Activated CD4-positive, CD25-positive, alpha-beta regulatory T cell treated with anti-CD3 and anti-CD28 coated beads, Interleukin-2, amount 50 U/mL, for 72 hours (primary cell): ENCODE results near the gene MTMR10.

ENCODE experiments used
- DNase-seq: peaks from one replicate; pipeline ENCODE4 v3.0.0; 2021

Gene MTMR10

DNA sequence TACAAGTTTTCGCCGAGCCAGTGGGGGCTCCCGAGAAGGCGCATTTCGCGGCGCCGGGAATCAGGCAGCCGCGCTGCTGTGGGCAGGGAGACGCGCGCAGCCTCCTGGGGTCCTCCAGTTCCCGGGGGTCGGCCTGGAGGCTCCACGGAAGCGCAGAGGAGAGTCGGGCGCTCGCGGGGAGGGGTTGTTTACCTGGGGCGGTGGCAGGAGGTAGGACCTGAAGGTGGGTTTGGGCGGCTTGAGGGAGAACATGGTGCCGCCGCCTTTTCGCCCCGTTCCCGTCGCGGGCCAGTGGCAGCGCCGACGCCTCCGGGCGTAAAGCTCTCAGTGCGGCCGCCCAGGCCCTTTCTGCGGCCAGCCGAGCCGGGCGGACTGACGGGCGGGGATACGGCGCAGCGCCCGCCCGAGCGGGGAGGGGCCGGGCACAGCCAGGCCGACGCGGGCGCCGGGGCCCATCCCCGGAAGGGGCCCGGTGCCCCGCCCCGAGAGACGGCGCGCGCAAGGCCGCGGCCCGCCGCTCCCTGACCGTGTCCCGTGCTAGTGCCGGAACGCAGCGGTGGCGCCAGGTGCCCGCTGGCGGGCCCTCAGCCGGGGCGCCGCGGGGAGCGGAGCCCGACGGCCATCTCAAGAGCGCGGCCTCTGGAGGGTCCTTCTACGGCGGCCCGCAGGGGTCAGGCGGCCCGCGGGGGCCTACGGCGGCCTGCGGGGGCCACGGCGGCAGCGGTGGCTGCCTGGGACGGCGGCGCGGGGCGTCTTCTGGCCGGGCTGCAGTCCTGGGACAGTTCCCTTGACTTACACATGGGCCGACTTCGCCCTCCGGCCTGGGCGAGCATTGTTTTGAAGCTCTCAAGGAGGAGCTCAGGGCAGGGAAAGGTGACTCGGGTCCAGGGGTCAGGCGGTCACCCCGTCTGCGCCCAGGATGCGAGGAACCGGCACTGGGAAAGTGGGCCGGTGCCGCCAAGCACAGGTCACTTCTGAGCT is at the start of gene MTMR10:
Gene MTMR10 (minus strand): TSS at position 374 of the 981 bp plus-strand sequence. CDS start 122 bp downstream, at position 252.
- peak; percentile 85 for DNase-seq

DNA sequence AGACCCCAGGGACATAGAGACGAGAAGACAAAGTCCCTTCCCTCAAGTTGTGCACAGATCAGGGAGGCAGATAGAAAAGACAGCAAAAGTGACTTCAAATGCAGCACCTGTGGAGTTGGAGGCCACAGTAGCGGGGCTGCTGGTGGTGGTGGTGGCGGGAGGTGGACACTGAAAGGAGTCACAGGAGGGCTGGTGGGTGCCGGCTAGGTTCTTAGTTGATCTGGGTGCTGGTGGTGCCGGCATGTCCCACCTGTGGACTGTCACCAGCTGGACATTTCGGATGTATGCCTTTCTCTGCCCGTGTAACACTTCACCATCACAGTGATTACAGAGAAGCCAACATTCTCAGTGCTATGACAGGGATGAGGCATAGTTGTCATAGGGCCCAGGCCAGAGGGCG is 49.2 kb upstream of the MTMR10 start:
- no peak for DNase-seq

GRCh38 chr15:31039961-31040360 is 48.5 kb upstream of the MTMR10 start:
- no peak for DNase-seq

GRCh38 chr15:31037731-31038477 is 46.5 kb upstream of the MTMR10 start:
- no peak for DNase-seq

DNA sequence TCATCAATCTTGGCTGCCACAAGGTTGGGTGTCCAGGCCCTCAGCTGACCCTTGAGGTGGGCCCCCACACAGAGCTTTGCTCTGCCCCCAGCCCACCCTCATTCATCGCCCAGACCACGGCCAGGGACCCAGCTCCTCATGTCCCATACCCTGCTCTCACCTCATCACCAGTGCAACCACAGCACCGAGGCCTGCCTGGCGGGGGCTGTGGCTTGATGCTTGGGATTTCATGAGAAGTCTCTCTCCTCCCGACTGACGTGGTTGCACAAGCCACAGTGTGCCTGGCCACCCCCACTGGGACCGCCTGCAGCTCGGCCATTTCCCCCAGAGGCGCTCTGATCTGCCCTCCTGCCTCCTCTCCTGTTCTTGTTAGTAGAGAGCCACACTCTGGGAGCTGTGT is 45.4 kb upstream of the MTMR10 start:
- DNase-seq = no peak

GRCh38 chr15:31035610-31036009 is 44.2 kb upstream of the MTMR10 start:
- DNase-seq = no peak

DNA sequence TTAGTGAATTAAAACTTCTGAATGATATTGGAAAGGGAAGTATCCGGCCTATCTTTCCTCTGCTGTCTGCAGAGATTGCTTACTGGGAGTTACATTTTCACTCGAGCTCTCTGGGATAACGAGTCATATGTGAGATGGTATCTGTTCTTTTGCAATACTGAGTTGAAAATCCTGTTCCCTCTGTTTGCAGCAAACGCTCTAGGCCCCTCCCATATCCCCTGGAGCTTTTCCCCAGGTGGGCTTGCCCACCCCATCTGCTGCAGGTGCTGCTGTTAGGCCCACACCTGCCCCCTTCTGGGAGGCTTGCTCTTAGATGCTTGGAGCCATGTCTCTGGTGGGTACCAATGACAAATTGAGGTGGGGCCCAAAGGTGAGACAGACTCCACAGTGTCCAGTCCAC is 42.7 kb upstream of the MTMR10 start:
- DNase-seq = no peak

DNA sequence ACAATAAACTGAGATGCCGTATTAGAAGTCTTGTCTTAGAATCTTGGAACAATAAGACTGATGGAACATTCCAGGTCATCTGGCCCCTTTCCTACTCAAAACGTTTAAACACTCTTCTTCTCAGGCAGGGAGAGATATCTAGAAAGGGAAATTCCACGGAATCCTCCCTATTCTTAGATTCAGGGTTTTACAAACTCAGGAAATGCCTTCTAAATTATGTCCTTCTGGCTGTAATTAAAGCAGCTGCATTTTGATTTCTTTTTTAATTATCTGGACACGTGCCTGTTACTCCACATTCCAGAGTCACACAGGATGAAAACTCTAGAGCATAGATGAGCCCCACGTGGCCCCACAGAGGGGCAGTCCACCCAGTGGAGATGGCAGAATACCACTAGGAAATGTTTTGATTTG is 41.5 kb upstream of the MTMR10 start:
- no peak for DNase-seq

- no peak for DNase-seq
Observed at GRCh38 chr15:31031471-31032067, 40.1 kb upstream of the MTMR10 start.

GRCh38 chr15:31027910-31028578 is 36.6 kb upstream of the MTMR10 start:
- DNase-seq = no peak

DNA sequence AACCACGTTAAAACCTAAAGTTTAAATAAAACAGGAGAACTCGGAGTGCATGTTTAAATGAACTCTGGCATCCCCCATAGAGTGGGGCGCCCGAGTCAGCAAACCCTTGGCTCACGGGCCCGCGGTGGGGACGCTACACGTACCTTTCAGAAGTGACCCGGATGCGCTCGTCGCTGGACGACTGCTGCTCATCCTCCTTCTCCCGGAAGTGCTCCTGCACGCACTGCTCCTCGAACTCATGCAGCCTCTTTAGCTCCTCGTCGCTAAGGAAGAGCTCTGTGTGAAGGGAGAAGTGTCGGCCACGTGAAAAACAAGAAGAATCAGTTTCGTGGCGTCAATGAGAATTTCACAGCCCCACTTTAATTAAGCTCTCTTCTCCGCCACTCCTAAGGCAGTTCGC is 34.6 kb upstream of the MTMR10 start:
- DNase-seq = no peak

- no peak for DNase-seq
Observed at GRCh38 chr15:31024979-31025378, 33.6 kb upstream of the MTMR10 start.

DNA sequence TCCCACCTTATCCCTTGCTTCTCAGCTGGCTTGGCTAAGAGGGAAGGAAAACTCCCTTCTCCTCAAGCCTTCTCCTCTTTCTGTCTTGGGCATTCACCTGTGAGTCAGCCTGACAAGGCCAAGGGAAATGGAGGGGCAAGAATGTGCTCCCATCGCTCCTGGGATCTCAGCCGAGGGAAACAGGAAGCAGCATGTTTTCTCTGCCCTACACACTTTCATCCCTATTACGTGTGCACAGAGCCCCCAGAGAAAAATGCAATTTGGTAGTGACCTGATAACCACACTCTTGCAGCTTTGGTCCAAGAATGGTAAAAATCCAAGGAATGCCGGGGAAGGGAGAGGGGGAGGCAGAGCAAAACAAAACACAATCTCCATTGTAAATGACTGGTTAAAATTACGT is 32.9 kb upstream of the MTMR10 start:
- DNase-seq = no peak

DNA sequence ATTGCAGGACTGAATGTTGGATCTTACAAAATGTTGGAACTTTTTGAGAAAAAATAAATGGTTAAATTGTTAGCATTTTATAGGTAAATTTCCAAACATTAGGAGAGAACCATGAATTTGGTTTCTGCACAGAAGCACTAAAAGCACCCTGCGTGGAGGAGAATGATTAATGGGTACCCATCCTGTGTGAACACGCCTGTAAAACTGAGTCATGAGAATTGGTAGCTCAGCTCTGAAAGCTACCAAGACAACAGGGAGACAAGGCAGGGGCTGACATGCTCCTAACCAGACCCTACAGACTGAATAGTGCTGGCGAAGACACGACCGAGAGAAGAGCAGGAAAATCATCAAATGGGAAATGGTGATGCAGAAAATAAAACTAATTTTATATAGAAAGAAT is 32.4 kb upstream of the MTMR10 start:
- no peak for DNase-seq

- DNase-seq = no peak
Observed at GRCh38 chr15:31021067-31021665, 29.7 kb upstream of the MTMR10 start.

DNA sequence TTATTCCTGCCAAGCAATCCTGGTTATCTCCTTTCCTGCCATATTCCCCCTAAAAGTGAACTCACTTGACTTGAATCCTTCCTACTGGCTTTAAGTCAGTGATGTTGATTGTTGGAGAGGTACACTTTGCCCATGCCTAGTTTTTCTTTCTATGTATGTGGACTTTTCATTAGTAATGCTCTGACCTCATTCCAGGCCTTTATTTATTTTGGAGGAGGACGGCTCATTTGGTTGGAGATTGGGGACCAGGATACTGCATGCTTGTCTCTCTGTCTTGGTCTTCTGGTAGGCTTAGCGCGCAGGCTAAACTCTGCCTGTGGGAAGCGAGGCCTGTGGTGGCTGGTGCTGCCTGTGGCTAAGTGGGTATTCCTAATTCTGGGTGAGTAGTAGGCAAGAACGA is 29.1 kb upstream of the MTMR10 start:
- DNase-seq = no peak

DNA sequence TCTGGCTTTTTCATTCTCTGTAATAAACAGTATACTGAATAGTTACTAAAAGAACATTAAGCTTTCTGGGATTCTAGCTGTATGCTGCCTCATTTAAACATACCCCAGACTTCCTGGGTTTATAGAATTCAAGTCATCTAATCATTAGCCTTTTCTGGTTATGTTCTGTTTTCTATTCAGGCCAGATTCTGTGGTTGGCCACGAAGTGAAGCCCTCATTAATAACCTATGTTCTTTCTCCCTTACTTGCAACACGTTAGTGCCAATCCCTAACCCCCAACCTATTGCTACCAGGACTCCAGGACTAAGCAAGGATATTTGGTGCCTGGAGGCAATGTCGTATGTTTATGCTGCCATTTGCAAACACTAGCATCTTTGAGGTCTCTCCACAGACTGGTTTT is 28.6 kb upstream of the MTMR10 start:
- no peak for DNase-seq

GRCh38 chr15:31017311-31017710 is 25.9 kb upstream of the MTMR10 start:
- no peak for DNase-seq

GRCh38 chr15:31016446-31016915 is 25.1 kb upstream of the MTMR10 start:
- no peak for DNase-seq

GRCh38 chr15:31014608-31014925 is 23.1 kb upstream of the MTMR10 start:
- DNase-seq = no peak

GRCh38 chr15:31013863-31014607 is 22.6 kb upstream of the MTMR10 start:
- DNase-seq = no peak

DNA sequence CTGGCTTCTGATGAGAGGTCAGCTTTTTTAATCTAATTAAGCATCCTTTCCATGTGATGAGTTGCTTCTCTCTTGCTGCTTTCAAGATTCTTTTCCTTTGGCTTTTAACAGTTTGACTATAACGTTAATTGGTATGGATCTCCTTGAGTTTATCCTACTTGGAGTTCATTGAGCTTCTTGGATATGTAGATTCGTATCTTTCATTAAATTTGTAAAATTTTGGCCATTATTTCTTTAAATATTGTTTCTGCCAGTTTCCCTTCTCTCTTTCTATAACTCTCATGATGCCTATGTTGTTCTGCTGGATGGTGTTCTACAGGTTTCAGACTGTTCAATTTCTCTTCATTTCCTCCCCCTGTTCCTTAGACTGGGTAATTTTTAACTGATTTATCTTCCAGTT is 21.0 kb upstream of the MTMR10 start:
- no peak for DNase-seq
